Endothelial cell of umbilical vein (primary cell): Measurements from ENCODE around the gene INPP5E. TPM values are rescaled to one million over a fixed set of nuclear protein-coding genes. Genes with fewer than 3 reads are reported as not detected.

Experiments
- BruUV-seq: library from RNA; stranded (reverse); fragments of 400-500 nt; replicated peaks from 2 replicates; lab custom pipeline; 2021; lab: Mats Ljungman, UMichigan
- CTCF ChIA-PET: fragments of 300-600, 350-600 bp; sonication (Branson Sonifier 250); formaldehyde crosslinking; loops from one replicate; lab custom pipeline; 2021; ENCODE audit warnings: antibody characterized with exemption, inconsistent platforms; lab: Charles Lee
- POLR2A ChIA-PET: fragments of 300-600, 350-600 bp; sonication (Branson Sonifier 250); formaldehyde crosslinking; loops from one replicate; lab custom pipeline; 2021; ENCODE audit warnings: antibody characterized with exemption, inconsistent platforms; lab: Charles Lee
- DNase-seq: peaks from one replicate; pipeline ENCODE4 v3.0.0-alpha.2; 2011; ENCODE audit warnings: low read depth, low spot score
- FAIRE-seq: peaks from 2 replicates; lab custom pipeline; 2011; peaks lifted over from hg19 to GRCh38; lab: Jason Lieb, UNC
- H2AFZ ChIP-seq: 2 replicates; pipeline ENCODE4 v1.6.0; 2012; ENCODE audit warnings: low read depth, low read length, control low read depth, inconsistent platforms
- H3K27ac ChIP-seq: 2 replicates; pipeline ENCODE4 v1.5.1; 2011; ENCODE audit warnings: low read depth, mild to moderate bottlenecking, control low read depth, low read length, moderate library complexity; ENCODE audit not compliant: insufficient read depth
- H3K27me3 ChIP-seq, 2 experiments: 2 replicates each; pipeline versions ENCODE4 v1.6.0 to v1.6.1; 2011; ENCODE audit warnings: low read length in 2 of 2, mixed read lengths in 1 of 2; ENCODE audit not compliant: control insufficient read depth in 2 of 2, insufficient read depth in 2 of 2
- H3K36me3 ChIP-seq, 2 experiments: 2 replicates in 1 of 2; 3 replicates in 1 of 2; pipeline ENCODE4 v1.5.1; 2011; ENCODE audit warnings: low read length in 2 of 2, mild to moderate bottlenecking in 1 of 2, moderate library complexity in 1 of 2; ENCODE audit not compliant: control insufficient read depth in 2 of 2, insufficient read depth in 2 of 2; ENCODE audit errors: extremely low read depth in 1 of 2
- H3K4me1 ChIP-seq: 3 replicates; pipeline ENCODE4 v1.5.1; 2011; ENCODE audit warnings: mild to moderate bottlenecking, low read length; ENCODE audit not compliant: control insufficient read depth, insufficient read depth; ENCODE audit errors: extremely low read depth
- H3K4me2 ChIP-seq: 2 replicates; pipeline ENCODE4 v1.6.1; 2011; ENCODE audit warnings: low read length, control low read depth, mixed read lengths; ENCODE audit not compliant: insufficient read depth
- H3K4me3 ChIP-seq, 3 experiments: fragments of 200-600 bp in 1 of 3; sonication (generic), shearing (Covaris generic) in 1 of 3; replicated peaks in 1 of 3; 2 replicates each; pipeline ENCODE4 v1.5.1; 2011 to 2016; ENCODE audit warnings: control low read depth in 3 of 3, low read length in 3 of 3, mild to moderate bottlenecking in 2 of 3, inconsistent platforms in 1 of 3, low read depth in 1 of 3, moderate library complexity in 1 of 3; ENCODE audit not compliant: insufficient read depth in 1 of 3
- H3K79me2 ChIP-seq: 2 replicates; pipeline ENCODE4 v1.6.0; 2012; ENCODE audit warnings: low read length, inconsistent platforms; ENCODE audit not compliant: control insufficient read depth, insufficient read depth
- H3K9ac ChIP-seq: replicated peaks from 2 replicates; pipeline ENCODE3; 2011; ENCODE audit warnings: low read length, control low read depth; ENCODE audit not compliant: insufficient read depth; ENCODE audit errors: extremely low read depth
- H3K9me1 ChIP-seq: replicated peaks from 3 replicates; pipeline ENCODE4 v1.6.0; 2011; ENCODE audit warnings: mild to moderate bottlenecking, low read length; ENCODE audit not compliant: control insufficient read depth, insufficient read depth; ENCODE audit errors: extremely low read depth
- H3K9me3 ChIP-seq: replicated peaks from 2 replicates; pipeline ENCODE4 v1.5.1; 2012; ENCODE audit warnings: low read length, inconsistent platforms; ENCODE audit not compliant: control insufficient read depth, insufficient read depth
- H4K20me1 ChIP-seq: replicated peaks from 2 replicates; pipeline ENCODE3; 2011; ENCODE audit warnings: mild to moderate bottlenecking, low read length; ENCODE audit not compliant: control insufficient read depth, insufficient read depth; ENCODE audit errors: extremely low read depth
- CTCF ChIP-seq, 2 donors: IDR thresholded peaks; 1 replicate in 1 of 2; 2 replicates in 1 of 2; pipeline ENCODE4 v1.5.1; 2011; ENCODE audit warnings: low read length in 2 of 2, mild to moderate bottlenecking in 2 of 2, moderate library complexity in 2 of 2, control low read depth in 1 of 2, inconsistent platforms in 1 of 2, low read depth in 1 of 2; ENCODE audit not compliant: insufficient read depth in 1 of 2; ENCODE audit errors: extremely low read depth in 1 of 2
- EZH2 ChIP-seq: IDR thresholded peaks from 2 replicates; pipeline ENCODE4 v1.6.1; 2012; ENCODE audit warnings: borderline replicate concordance, low read depth, mild to moderate bottlenecking, moderate library complexity, low read length, inconsistent platforms; ENCODE audit not compliant: severe bottlenecking
- FOS ChIP-seq: IDR thresholded peaks from 2 replicates; pipeline ENCODE4 v1.6.1; 2011; ENCODE audit warnings: mild to moderate bottlenecking, low read length, moderate library complexity, borderline replicate concordance; ENCODE audit not compliant: insufficient read depth
- GATA2 ChIP-seq: IDR thresholded peaks from 2 replicates; pipeline ENCODE4 v1.7.0; 2011; ENCODE audit warnings: low read depth, mild to moderate bottlenecking, moderate library complexity, mixed read lengths, low read length; ENCODE audit not compliant: insufficient read length, insufficient read depth
- JUN ChIP-seq: IDR thresholded peaks from 2 replicates; pipeline ENCODE4 v1.6.1; 2011; ENCODE audit warnings: borderline replicate concordance, low read depth; ENCODE audit not compliant: insufficient read length, insufficient read depth
- MAX ChIP-seq: IDR thresholded peaks from 2 replicates; pipeline ENCODE4 v1.6.1; 2011; ENCODE audit not compliant: insufficient read depth, insufficient read length
- MYC ChIP-seq: IDR thresholded peaks from one replicate; pipeline ENCODE4 v1.6.1; 2011; ENCODE audit warnings: mild to moderate bottlenecking, low read depth, low read length
- POLR2A ChIP-seq: IDR thresholded peaks from 2 replicates; pipeline ENCODE4 v1.6.1; 2012; ENCODE audit warnings: low read depth, mild to moderate bottlenecking, control low read depth, low read length
- POLR2AphosphoS5 ChIP-seq: IDR thresholded peaks from 2 replicates; pipeline ENCODE4 v1.6.1; 2012; ENCODE audit warnings: low read depth, mild to moderate bottlenecking, control low read depth, low read length, moderate library complexity; ENCODE audit not compliant: insufficient read depth
- dilution Hi-C: fragments of 300-500 bp; cut with MboI; formaldehyde crosslinking; loops from one replicate; pipeline ENCODE4 v1.15.0; 2019; ENCODE audit warnings: low sequenced_read_pairs; ENCODE audit not compliant: extremely low pct_ligation_motif_present
- intact Hi-C: fragments of 100-400 bp; cut with micrococcal nuclease; formaldehyde crosslinking; loops from one replicate; pipeline ENCODE4 v1.10.0; 2022
- polyA plus RNA-seq, 4 experiments: library from polyadenylated mRNA; depleted of rRNA in 3 of 4; stranded (reverse) in 3 of 4; unstranded in 1 of 4; fragments of >200 nt; gene quantifications; 2 replicates each; pipeline versions ENCODE4 v1.2.1 to v1.2.3, GENCODE V29; 2011 to 2012; ENCODE audit warnings: missing spikeins in 1 of 4
- total RNA-seq: library from RNA; stranded (reverse); gene quantifications from 2 replicates; pipeline ENCODE4 v1.2.3, GENCODE V29; 2021

INPP5E gene
- total and polyA plus RNA-seq, 2 donors (not counting 3 experiments of a cell fraction or from before 2014, with no cell fraction given): 15.0 to 24.5 TPM

DNA sequence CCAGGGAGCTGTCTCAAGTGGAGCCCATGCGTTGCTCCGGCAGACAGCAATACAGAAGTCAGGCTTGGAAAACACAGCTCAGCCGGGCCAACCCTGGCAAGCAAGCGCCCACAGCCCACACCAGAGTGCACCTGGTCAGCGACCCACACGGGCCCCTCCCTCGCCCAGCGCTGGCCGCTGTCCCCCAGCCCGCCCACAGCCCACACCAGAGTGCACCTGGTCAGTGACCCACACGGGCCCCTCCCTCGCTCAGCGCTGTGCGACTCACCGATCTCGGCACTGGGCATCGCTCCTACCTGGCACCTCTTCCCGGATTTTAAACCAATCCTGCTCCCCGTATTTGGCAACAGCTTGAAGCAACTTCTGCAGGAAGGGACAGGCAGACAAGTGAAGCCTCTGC is 52.4 kb downstream of the INPP5E start:
- Histone ChIP-seq H2AFZ (no peak overlapping the region), H3K4me2 (no peak overlapping the region), H3K27me3 (no peaks in the 10 kb centered on the region), H4K20me1 (no peaks in the 10 kb centered on the region), H3K9me3 (no peaks in the 10 kb centered on the region), H3K79me2 (no peaks in the 10 kb centered on the region), H3K36me3 (peaks cover 4 to 55% of the 10 kb centered on the region in 2 experiments), H3K4me3 (no peak overlapping the region), H3K9me1 (no peaks in the 10 kb centered on the region), H3K4me1 (no peaks in the 10 kb centered on the region), H3K9ac (no peak overlapping the region), H3K27ac (no peak overlapping the region)
- BruUV-seq: no TSS peak
- ChIA-PET POLR2A (no interaction called here), CTCF (no interaction called here)
- intact Hi-C loops: no loop called here
- DNase-seq (no peak), FAIRE-seq (no peak)
- TF ChIP-seq POLR2AphosphoS5 (no peak), CTCF (IDR thresholded peaks at IDR 0.05; ENCODE audit: extremely low read depth in 1 of 2, insufficient read depth in 1 of 2, low read depth in 1 of 2, low read length in 2 of 2) (no peak), MAX (no peak), FOS (no peak), GATA2 (no peak), JUN (no peak), EZH2 (no peak), MYC (no peak), POLR2A (no peak)
- dilution Hi-C loops: no loop called here
